Measurements from ENCODE around the gene XRCC4.

- TF ChIP-seq CTCF (IDR thresholded peaks at IDR 0.05) (no peak), POLR2AphosphoS5 (IDR thresholded peaks at IDR 0.05) (no peak), POLR2A (IDR thresholded peaks at IDR 0.05) (no peak)
Measured at GRCh38 chr5:83147593-83147992, 70.2 kb downstream of the XRCC4 start.

Measured in breast epithelium (tissue), 3 donors.